GM18867 (cell line): ENCODE measurements around the gene KLK13.

Experiments
- ATAC-seq: cut with Tn5 transposase; IDR thresholded peaks from one replicate; pipeline ENCODE4 v1.9.1; 2021; ENCODE audit warnings: mild to moderate bottlenecking, moderate library complexity; ENCODE audit not compliant: unreplicated experiment

KLK13 gene

DNA sequence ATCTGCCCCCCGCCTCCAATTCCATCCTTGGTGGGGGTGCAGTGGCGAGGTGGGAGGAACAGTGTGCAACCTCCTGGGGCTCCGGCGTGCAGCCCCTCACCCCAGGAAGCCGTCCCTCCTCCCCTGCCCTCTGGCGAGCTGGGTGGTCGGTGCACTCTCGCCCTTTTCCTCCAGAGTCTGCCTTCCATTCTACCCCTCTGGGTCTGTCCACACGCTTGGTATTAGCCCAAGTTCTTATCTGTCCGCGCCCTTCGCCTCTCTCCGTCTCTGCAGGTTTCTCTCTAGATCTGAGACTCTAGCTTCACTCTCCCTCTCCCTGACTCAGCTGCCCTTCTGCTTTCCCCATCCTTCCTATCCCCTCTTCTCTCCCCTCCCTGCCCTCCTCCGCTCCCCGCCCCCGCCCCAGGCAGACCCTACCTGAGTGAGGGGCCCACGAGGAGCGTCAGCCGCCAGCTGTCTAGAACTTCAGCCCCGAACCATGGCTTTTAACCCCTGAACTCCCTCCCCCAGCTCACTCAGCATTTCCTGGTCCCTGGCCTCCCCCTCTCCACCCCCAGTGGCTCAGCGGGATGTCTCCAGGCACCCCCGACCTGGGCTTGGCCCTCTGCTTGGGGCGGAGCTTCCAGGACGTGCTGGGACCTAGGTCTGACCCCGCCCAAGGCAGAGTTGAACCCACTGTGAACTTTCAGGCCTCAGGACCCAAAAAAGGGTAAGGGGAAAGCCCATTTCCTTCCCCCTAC, 499 bp upstream of the KLK13 start:
- ATAC-seq: no peak

DNA sequence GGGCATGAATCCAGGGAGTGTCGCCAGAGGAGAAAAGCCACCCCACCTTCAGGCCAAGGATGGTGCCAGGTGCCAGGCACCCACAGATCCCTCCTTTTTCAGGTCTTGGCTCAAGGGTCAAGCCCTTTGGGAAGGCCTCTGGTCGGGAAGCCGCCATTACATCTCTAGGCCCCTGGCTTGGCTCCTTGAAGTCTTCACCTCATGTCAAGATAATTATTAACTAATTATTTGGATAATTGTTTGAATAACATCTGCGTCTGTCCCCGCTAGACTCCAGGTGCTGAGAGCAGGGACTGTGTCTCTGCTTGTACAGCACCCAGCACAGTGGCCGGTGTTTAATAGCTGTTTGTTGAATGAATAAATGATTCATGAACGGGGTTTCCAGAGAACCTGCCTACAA, 1.2 kb downstream of the KLK13 start:
- ATAC-seq: no peak

- no peak for ATAC-seq
These were observed 3.9 kb downstream of the KLK13 start for GRCh38 chr19:51060973-51061372.

- no peak for ATAC-seq
These were observed 4.6 kb downstream of the KLK13 start for GRCh38 chr19:51060336-51060735.

GRCh38 chr19:51059715-51060114, 5.2 kb downstream of the KLK13 start:
- ATAC-seq: no peak

GRCh38 chr19:51055866-51056265, 9.0 kb downstream of the KLK13 start:
- ATAC-seq: no peak

DNA sequence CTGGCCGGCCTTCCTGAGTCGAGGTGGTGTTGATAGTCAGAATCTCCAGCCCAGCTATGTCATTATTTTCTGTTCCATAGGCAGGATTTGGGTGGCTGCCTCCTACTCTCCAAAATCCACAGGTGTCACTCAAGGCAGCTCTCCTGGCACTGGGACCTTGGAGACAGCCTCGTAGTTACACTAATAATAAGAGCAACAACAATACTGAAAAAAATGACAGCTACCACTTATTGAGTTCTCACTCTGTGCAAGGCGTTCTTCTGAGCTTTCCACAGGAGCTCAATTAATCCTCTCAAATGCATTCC, 17.9 kb downstream of the KLK13 start:
- ATAC-seq: no peak

DNA sequence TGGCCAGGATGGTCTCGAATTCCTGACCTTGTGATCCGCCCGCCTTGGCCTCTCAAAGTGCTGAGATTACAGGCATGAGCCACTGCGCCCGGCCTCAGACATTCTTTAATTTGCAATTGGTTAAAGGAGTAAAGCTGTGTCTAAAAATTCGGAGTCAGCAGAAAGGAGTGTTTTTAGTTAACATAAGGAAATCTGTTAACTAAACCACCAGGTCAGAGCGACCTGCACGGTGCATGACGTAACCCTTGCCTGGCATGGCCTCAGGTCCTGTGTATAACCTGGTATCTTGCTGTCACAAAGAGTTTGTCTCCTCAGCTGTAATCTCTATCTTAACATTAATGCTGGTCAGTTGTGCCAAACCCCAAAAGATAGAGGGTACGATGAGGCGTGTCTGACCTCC, 20.6 kb downstream of the KLK13 start:
- no peak for ATAC-seq

DNA sequence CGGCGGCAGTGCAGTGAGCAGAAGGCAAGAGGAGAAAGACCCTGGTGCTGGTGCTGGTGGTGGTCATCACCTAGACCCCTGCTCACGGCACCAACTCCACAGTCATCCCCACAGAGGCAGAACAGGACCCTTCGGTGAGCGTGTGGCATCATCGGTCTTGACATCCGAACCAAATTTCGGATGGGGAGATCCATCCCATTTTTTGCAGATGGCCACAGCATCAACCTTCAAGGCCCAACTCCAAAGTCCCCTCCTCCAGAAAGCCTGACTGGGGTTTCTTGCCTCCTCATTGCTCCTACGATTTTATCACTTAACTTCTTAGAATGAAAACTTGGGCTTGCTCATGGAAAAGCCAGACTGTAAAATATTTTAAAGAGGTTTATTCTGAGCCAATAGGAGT, 21.4 kb downstream of the KLK13 start:
- ATAC-seq: no peak

GRCh38 chr19:51040151-51040550, 24.7 kb downstream of the KLK13 start:
- no peak for ATAC-seq

DNA sequence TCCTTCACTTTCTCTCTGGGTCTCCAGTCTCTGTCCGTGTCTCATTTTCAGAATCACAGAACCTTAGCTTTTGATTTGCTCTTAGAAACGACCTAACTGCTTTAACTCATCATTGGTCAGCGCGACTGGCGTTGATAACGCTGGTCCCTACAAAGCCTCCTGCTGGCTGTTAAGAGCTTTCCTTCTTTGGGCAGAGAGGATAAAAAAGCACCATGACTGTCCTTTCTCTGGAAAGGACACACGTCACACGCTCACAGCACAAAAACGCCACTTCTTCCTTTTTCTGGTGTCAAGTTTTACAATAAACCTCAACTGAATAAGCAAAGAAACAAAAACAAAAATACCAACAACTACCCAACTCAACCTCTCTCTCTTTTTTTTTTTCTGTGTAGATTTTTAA, 28.4 kb downstream of the KLK13 start:
- ATAC-seq: no peak

GRCh38 chr19:51034704-51035103, 30.2 kb downstream of the KLK13 start, which contains the start of gene KLK12:
Gene KLK12, minus strand, starts transcription at chr19:51035002. Its CDS starts 381 bp downstream, at chr19:51034621.
- no peak for ATAC-seq

GRCh38 chr19:51031880-51032225, 33.0 kb downstream of the KLK13 start:
- no peak for ATAC-seq

DNA sequence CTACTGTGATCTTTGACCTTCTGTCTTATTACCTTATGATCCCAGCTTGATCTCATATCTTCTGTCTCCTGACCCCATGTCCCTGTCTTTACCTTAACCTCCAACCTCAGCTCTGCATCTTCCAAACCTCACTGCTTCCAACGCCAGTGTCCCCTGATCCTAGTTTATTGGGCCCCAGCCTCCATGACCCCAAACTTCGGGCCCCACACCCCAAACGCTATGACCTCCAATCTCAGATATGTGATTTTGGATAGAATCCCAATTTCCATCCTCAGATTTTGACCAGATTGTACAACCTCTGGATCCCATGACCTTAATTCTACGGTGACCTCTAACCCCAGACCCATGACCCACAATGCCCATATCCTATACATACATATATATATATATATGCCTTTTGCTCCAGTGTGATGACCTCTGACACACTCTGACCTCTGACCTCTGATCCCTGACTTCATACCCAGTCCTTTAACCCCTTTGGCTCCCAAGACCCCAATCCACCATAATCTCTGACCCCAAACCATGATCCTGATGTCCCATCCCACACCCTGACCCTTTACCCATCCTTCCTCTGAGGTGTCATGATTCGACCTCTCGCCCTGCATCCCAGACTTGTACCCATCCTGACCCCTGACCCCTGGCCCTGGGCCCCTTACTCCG, 33.5 kb downstream of the KLK13 start:
- ATAC-seq: no peak

GRCh38 chr19:51030631-51031030, 34.3 kb downstream of the KLK13 start:
- no peak for ATAC-seq

GRCh38 chr19:51029718-51030117, 35.2 kb downstream of the KLK13 start:
- no peak for ATAC-seq

DNA sequence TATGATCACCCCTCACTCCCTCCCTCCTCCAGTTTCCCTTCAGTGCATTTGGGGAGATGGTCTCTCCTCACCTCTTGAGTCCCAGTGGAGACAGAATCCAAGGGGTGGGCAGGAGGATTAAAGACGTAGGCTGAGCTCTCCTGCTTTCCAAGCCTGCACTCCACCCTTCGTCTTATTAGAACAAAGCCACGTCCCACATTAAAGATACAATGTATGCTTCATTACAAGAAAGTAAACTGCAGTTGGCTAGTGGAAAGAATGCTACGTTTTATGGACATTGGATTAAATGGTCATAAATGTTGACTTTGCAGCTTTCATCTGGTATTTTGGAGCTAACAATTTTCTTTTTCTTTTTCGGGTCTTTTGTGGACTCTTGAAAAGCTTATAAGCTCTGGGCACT, 37.0 kb downstream of the KLK13 start:
- ATAC-seq: no peak

DNA sequence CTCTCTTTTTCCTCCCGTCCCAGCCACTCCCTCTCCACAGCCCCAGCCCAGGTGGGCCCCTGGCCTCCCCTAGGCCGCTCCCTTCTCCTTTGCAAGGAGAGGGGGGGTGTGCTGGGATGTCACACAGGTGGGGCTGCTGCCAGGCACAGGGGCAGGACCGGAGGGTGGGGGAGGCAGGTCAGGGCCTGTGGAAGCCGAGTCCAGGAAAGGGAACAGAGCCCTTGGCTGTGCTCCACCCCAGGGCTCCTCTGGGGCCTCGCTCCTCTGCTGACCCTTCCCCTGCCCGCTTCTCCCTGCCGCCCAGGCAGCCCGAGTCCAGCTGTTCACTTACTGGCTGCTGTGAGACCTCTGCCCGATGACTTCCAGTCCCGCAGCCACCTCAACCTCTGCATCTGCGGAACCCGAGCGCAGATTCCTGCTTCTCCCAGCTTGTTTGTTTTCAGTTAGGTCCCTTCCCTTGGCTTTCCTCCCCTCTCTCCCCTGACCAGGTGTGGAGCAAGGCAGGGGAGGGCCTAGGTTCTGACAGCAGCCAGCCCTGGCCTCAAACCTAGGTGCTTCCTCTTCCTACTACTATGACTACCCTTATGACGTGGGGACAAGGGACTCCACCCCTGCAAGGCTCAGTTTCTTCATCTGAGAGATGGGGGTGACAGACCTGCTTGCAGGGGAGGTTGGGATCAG, 37.6 kb downstream of the KLK13 start:
- no peak for ATAC-seq

DNA sequence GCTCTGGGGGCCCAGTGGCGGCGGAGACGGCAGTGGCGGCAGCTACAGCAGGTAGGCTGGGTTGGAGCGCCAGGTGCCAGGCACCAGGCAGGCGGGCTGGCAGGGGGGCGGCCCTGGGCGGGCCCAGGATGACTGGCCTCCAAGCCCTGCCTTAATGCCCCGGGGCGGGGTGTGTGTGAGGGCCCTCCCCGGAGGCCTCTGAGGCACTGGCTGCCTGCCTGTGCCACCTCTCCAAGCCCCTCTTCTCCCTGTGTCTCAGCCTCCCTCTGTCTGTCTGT, 38.4 kb downstream of the KLK13 start, which contains the start of gene KLK11:
Gene KLK11, minus strand, starts transcription at position 63 of the 278 bp plus-strand sequence. CDS start 985 bp downstream, outside the sequence.
- no peak for ATAC-seq

- ATAC-seq: no peak
These were observed 38.9 kb downstream of the KLK13 start for GRCh38 chr19:51025809-51026553.

DNA sequence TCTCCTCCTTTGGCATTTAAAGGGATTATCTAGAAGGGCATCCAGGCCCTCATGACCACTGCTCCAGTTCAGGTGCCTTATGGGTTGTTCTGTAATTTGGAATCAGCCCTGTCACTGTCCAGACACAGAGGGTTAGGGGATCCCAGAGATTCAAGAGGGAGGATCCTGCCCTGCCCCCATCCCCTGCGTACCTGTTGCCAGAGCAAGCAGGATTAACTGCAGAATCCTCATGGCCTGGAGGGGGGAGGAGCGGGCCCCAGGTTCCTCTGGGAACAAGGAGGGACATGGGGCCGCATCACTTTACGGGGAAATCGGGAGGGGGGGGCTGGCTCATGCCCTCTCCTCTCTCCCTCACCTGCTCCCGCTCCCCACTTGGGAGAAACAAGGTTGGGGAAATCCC, 39.5 kb downstream of the KLK13 start:
- no peak for ATAC-seq

DNA sequence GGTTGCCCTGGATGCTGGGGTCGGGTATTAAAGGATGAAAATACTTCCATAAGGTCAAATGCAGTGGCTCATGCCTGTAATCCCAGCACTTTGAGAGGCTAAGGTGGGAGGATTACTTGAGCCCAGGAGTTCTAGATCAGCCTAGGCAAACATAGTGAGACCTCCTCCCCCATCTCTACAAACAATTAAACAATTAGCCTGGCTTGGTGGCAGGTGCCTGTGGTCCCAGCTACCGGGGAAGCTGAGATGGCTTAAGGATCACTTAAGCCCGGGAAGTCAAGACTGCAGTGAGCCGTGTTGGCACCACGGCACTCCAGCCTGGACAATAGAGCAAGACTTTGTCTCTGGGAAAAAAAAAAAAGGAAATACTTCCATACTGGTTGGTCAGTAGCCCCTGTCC, 40.0 kb downstream of the KLK13 start:
- no peak for ATAC-seq
